Adipocyte (in vitro differentiated cells): ENCODE data around the gene POR.

Experiments used
- DNase-seq: peaks from one replicate; pipeline ENCODE4 v3.0.0-alpha.2; 2015; ENCODE audit warnings: low read depth
- H3K27me3 ChIP-seq: replicated peaks from 2 replicates; pipeline ENCODE4 v1.7.0; 2013; ENCODE audit warnings: mild to moderate bottlenecking, low read length, moderate library complexity; ENCODE audit not compliant: control insufficient read depth, insufficient read depth
- H3K36me3 ChIP-seq: 2 replicates; pipeline ENCODE4 v1.7.0; 2013; ENCODE audit warnings: low read length, mild to moderate bottlenecking, moderate library complexity; ENCODE audit not compliant: control insufficient read depth, insufficient read depth, severe bottlenecking
- H3K4me1 ChIP-seq: 2 replicates; pipeline ENCODE4 v1.7.0; 2013; ENCODE audit warnings: mild to moderate bottlenecking, low read length, moderate library complexity; ENCODE audit not compliant: control insufficient read depth, insufficient read depth
- H3K4me3 ChIP-seq: 2 replicates; pipeline ENCODE4 v1.7.0; 2013; ENCODE audit warnings: mild to moderate bottlenecking, low read length, moderate library complexity
- H3K9ac ChIP-seq: 2 replicates; pipeline ENCODE4 v1.7.0; 2013; ENCODE audit warnings: mild to moderate bottlenecking, low read length, moderate library complexity
- H3K9me3 ChIP-seq: 2 replicates; pipeline ENCODE4 v1.7.0; 2013; ENCODE audit warnings: mild to moderate bottlenecking, low read length, moderate library complexity; ENCODE audit not compliant: control insufficient read depth

Gene POR

GRCh38 chr7:75969704-75970498 lies 54.9 kb downstream of the POR start:
- Histone ChIP-seq H3K27me3 (no peaks in the 10 kb centered on the region), H3K9me3 (no peaks in the 10 kb centered on the region), H3K4me1 (peaks cover 56% of the 10 kb centered on the region), H3K9ac (no peak overlapping the region), H3K36me3 (peaks cover 56% of the 10 kb centered on the region), H3K4me3 (no peak overlapping the region)
- no peak for DNase-seq

- peaks cover 41% of the 10 kb centered on the region for H3K4me1 ChIP-seq
- DNase-seq, result no peak
Observed at GRCh38 chr7:75971309-75971960, 56.5 kb downstream of the POR start.

GRCh38 chr7:75971961-75972763 lies 57.2 kb downstream of the POR start:
- Histone ChIP-seq H3K9me3 (no peaks in the 10 kb centered on the region), H3K4me3 (no peak overlapping the region), H3K27me3 (no peaks in the 10 kb centered on the region), H3K4me1 (peaks cover 37% of the 10 kb centered on the region), H3K9ac (peak overlapping the region; percentile 1), H3K36me3 (peaks cover 61% of the 10 kb centered on the region)
- peak; percentile 25 for DNase-seq

More at GRCh38 chr7:75971309-75971960, 56.5 kb downstream of the POR start:
- Histone ChIP-seq H3K9me3 (no peaks in the 10 kb centered on the region), H3K36me3 (peaks cover 57% of the 10 kb centered on the region), H3K27me3 (no peaks in the 10 kb centered on the region), H3K9ac (no peak overlapping the region), H3K4me3 (no peak overlapping the region)

GRCh38 chr7:75977743-75978142 lies 62.8 kb downstream of the POR start:
- DNase-seq, result peak; percentile 38

GRCh38 chr7:75979759-75980429 lies 64.9 kb downstream of the POR start:
- no peak for DNase-seq
- Histone ChIP-seq H3K36me3 (peaks cover 88% of the 10 kb centered on the region), H3K9me3 (no peaks in the 10 kb centered on the region), H3K4me3 (no peak overlapping the region), H3K27me3 (no peaks in the 10 kb centered on the region), H3K9ac (no peak overlapping the region), H3K4me1 (peaks cover 28% of the 10 kb centered on the region)

More at GRCh38 chr7:75977743-75978142, 62.8 kb downstream of the POR start:
- Histone ChIP-seq H3K27me3 (no peaks in the 10 kb centered on the region), H3K4me3 (no peak overlapping the region), H3K36me3 (peaks cover 87% of the 10 kb centered on the region), H3K9ac (peak overlapping the region; percentile 39), H3K9me3 (no peaks in the 10 kb centered on the region), H3K4me1 (peaks cover 31% of the 10 kb centered on the region)

- no peaks in the 10 kb centered on the region for H3K27me3 ChIP-seq
- DNase-seq, result no peak
- H3K9ac ChIP-seq, result no peak overlapping the region
- H3K4me3 ChIP-seq, result no peak overlapping the region
- peaks cover 28% of the 10 kb centered on the region for H3K4me1 ChIP-seq
- peaks cover 88% of the 10 kb centered on the region for H3K36me3 ChIP-seq
- no peaks in the 10 kb centered on the region for H3K9me3 ChIP-seq
Observed at GRCh38 chr7:75980430-75981202, 65.7 kb downstream of the POR start.

- Histone ChIP-seq H3K9ac (no peak overlapping the region), H3K36me3 (peaks cover 89% of the 10 kb centered on the region), H3K4me1 (peaks cover 28% of the 10 kb centered on the region), H3K27me3 (no peaks in the 10 kb centered on the region), H3K9me3 (no peaks in the 10 kb centered on the region), H3K4me3 (no peak overlapping the region)
- no peak for DNase-seq
Observed at GRCh38 chr7:75981203-75981452, 66.2 kb downstream of the POR start.

GRCh38 chr7:75981453-75982305 lies 66.7 kb downstream of the POR start:
- no peaks in the 10 kb centered on the region for H3K9me3 ChIP-seq
- peaks cover 28% of the 10 kb centered on the region for H3K4me1 ChIP-seq
- H3K9ac ChIP-seq, result no peak overlapping the region
- no peak for DNase-seq
- peaks cover 93% of the 10 kb centered on the region for H3K36me3 ChIP-seq
- no peak overlapping the region for H3K4me3 ChIP-seq
- no peaks in the 10 kb centered on the region for H3K27me3 ChIP-seq

GRCh38 chr7:75982306-75983064 lies 67.5 kb downstream of the POR start:
- no peaks in the 10 kb centered on the region for H3K9me3 ChIP-seq
- H3K9ac ChIP-seq, result no peak overlapping the region
- H3K27me3 ChIP-seq, result no peaks in the 10 kb centered on the region
- peaks cover 20% of the 10 kb centered on the region for H3K4me1 ChIP-seq
- H3K4me3 ChIP-seq, result no peak overlapping the region
- DNase-seq, result no peak
- peaks cover 95% of the 10 kb centered on the region for H3K36me3 ChIP-seq
